WTC11 (cell line): ENCODE results near the gene DNAH14. TPM values are rescaled to one million over a fixed set of nuclear protein-coding genes. Genes with fewer than 3 reads are reported as not detected.

ENCODE experiments used
- ATAC-seq: fragments of 200-7000 bp; cut with Tn5 transposase; 2 replicates; pipeline ENCODE4 v1.10.0; 2021; ENCODE audit warnings: mild to moderate bottlenecking, moderate library complexity
- CTCF ChIA-PET: fragments of 300-600 bp; sonication (Branson Sonifier 250); formaldehyde crosslinking; loops from one replicate; lab custom pipeline; 2021; ENCODE audit warnings: antibody characterized with exemption; lab: Charles Lee
- POLR2A ChIA-PET: fragments of 350-600 bp; sonication (Branson Sonifier 250); formaldehyde crosslinking; loops from one replicate; lab custom pipeline; 2021; ENCODE audit warnings: antibody characterized with exemption; lab: Charles Lee
- DNase-seq: peaks from one replicate; pipeline ENCODE4 v3.0.0; 2021; ENCODE audit warnings: low spot score
- H3K27ac Mint-ChIP-seq: 2 replicates; pipeline ENCODE4 v1.8.0; 2021; ENCODE audit warnings: mixed read lengths
- H3K27me3 Mint-ChIP-seq: 2 replicates; pipeline ENCODE4 v1.8.0; 2021; ENCODE audit warnings: low read depth, mild to moderate bottlenecking, moderate library complexity, mixed read lengths
- H3K36me3 Mint-ChIP-seq: 2 replicates; pipeline ENCODE4 v1.8.0; 2021; ENCODE audit warnings: mixed read lengths
- H3K4me1 Mint-ChIP-seq: 2 replicates; pipeline ENCODE4 v1.8.0; 2022; ENCODE audit warnings: mixed read lengths
- H3K4me3 Mint-ChIP-seq: 2 replicates; pipeline ENCODE4 v1.8.0; 2021; ENCODE audit warnings: mild to moderate bottlenecking, moderate library complexity, mixed read lengths
- H3K9me3 Mint-ChIP-seq: 2 replicates; pipeline ENCODE4 v1.8.0; 2021; ENCODE audit warnings: mixed read lengths
- E2F4 ChIP-seq: sonication (generic); formaldehyde crosslinking; IDR thresholded peaks from 2 replicates; pipeline ENCODE4 v1.8.1; 2022; ENCODE audit warnings: low read depth, mild to moderate bottlenecking, moderate library complexity, missing genetic modification reagents, borderline replicate concordance
- E2F5 ChIP-seq: sonication (generic); formaldehyde crosslinking; IDR thresholded peaks from 2 replicates; pipeline ENCODE4 v1.8.1; 2022; ENCODE audit warnings: mild to moderate bottlenecking, moderate library complexity, missing genetic modification reagents
- FOXP4 ChIP-seq: sonication (generic); formaldehyde crosslinking; IDR thresholded peaks from 2 replicates; pipeline ENCODE4 v1.8.0; 2022; ENCODE audit warnings: mild to moderate bottlenecking, missing genetic modification reagents
- GRHL2 ChIP-seq: fragments of 250-450 bp; sonication (Bioruptor Pico); IDR thresholded peaks from 2 replicates; pipeline ENCODE4 v1.8.0; 2022; ENCODE audit warnings: mild to moderate bottlenecking, moderate library complexity; ENCODE audit not compliant: insufficient replicate concordance, severe bottlenecking
- GTF2I ChIP-seq: fragments of 250-450 bp; sonication (Bioruptor Pico); conservative IDR thresholded peaks from 2 replicates; pipeline ENCODE4 v1.4.0; 2021; ENCODE audit warnings: mild to moderate bottlenecking
- KAT7 ChIP-seq: sonication (generic); formaldehyde crosslinking; IDR thresholded peaks from 2 replicates; pipeline ENCODE4 v1.8.1; 2023; ENCODE audit warnings: missing genetic modification reagents, mild to moderate bottlenecking, borderline replicate concordance
- MXD4 ChIP-seq: fragments of 250-450 bp; sonication (Bioruptor Pico); IDR thresholded peaks from 2 replicates; pipeline ENCODE4 v1.8.0; 2021; ENCODE audit warnings: mild to moderate bottlenecking, moderate library complexity, borderline replicate concordance
- MYBL2 ChIP-seq: sonication (generic); formaldehyde crosslinking; IDR thresholded peaks from 2 replicates; pipeline ENCODE4 v1.8.1; 2023; ENCODE audit warnings: mild to moderate bottlenecking, moderate library complexity, missing genetic modification reagents
- NFE2L1 ChIP-seq: sonication (generic); formaldehyde crosslinking; IDR thresholded peaks from 2 replicates; pipeline ENCODE4 v1.8.1; 2023; ENCODE audit warnings: missing genetic modification reagents
- OVOL2 ChIP-seq: fragments of 250-450 bp; sonication (Bioruptor Pico); IDR thresholded peaks from 2 replicates; pipeline ENCODE4 v1.9.0; 2021; ENCODE audit warnings: mild to moderate bottlenecking, borderline replicate concordance
- SP1 ChIP-seq: sonication (generic); formaldehyde crosslinking; conservative IDR thresholded peaks from 2 replicates; pipeline ENCODE4 v1.8.1; 2022; ENCODE audit warnings: missing genetic modification reagents
- TEAD4 ChIP-seq: sonication (generic); formaldehyde crosslinking; IDR thresholded peaks from 2 replicates; pipeline ENCODE4 v1.8.0; 2022; ENCODE audit warnings: mild to moderate bottlenecking, missing genetic modification reagents
- ZNF281 ChIP-seq: sonication (generic); formaldehyde crosslinking; IDR thresholded peaks from 2 replicates; pipeline ENCODE4 v1.8.0; 2023; ENCODE audit warnings: mild to moderate bottlenecking, missing genetic modification reagents
- ZNF532 ChIP-seq: fragments of 250-450 bp; sonication (Bioruptor Pico); IDR thresholded peaks from 2 replicates; pipeline ENCODE4 v1.9.0; 2021; ENCODE audit warnings: mild to moderate bottlenecking, borderline replicate concordance
- ZNF671 ChIP-seq: fragments of 250-450 bp; sonication (Bioruptor Pico); IDR thresholded peaks from 2 replicates; pipeline ENCODE4 v1.8.0; 2021; ENCODE audit warnings: mild to moderate bottlenecking
- total RNA-seq: library from RNA; stranded (reverse); gene quantifications from 3 replicates; pipeline ENCODE4 v1.2.3, GENCODE V29; 2021

The DNAH14 gene
- total RNA-seq, 1 experiment from 2014 or later = 34.1 TPM

GRCh38 chr1:224932607-224933249, 3.3 kb downstream of the DNAH14 start:
- no peak for TF ChIP-seq MYBL2
- no peak for TF ChIP-seq GRHL2 (CRISPR knock-in tag)
- TF ChIP-seq E2F4 = no peak
- no peak for TF ChIP-seq KAT7 (CRISPR knock-in tag)
- no peak for TF ChIP-seq MXD4 (CRISPR knock-in tag)
- no peak for TF ChIP-seq NFE2L1 (CRISPR knock-in tag)
- no peak for TF ChIP-seq E2F5
- TF ChIP-seq ZNF532 = no peak
- TF ChIP-seq GTF2I = no peak
- TF ChIP-seq FOXP4 (CRISPR knock-in tag) = no peak
- TF ChIP-seq ZNF671 = no peak
- no peak for TF ChIP-seq ZNF281 (CRISPR knock-in tag)
- no peak for TF ChIP-seq SP1 (CRISPR knock-in tag)
- no peak for TF ChIP-seq OVOL2 (CRISPR knock-in tag)
- TF ChIP-seq, all 79 proteins: peak for 0
- Mint-ChIP-seq H3K27ac (no peak overlapping the region), H3K9me3 (peaks cover 66% of the 10 kb centered on the region), H3K4me3 (no peak overlapping the region), H3K36me3 (peaks cover 60% of the 10 kb centered on the region), H3K27me3 (peaks cover under 1% of the 10 kb centered on the region; the same call in 1 of the 2 replicates), H3K4me1 (no peaks in the 10 kb centered on the region)
- ATAC-seq = no peak
- no peak for DNase-seq
- ChIA-PET CTCF (no interaction called here), POLR2A (no interaction called here)

GRCh38 chr1:224933584-224933983, 4.1 kb downstream of the DNAH14 start:
- CTCF ChIA-PET = no interaction called here
- no peak for TF ChIP-seq GRHL2 (CRISPR knock-in tag)
- no peak for TF ChIP-seq TEAD4 (CRISPR knock-in tag)
- TF ChIP-seq, all 79 proteins: peak for 0
- ATAC-seq (no peak), DNase-seq (no peak)
- peaks cover 73% of the 10 kb centered on the region for H3K9me3 Mint-ChIP-seq
- H3K4me3 Mint-ChIP-seq = no peak overlapping the region
- POLR2A ChIA-PET = no interaction called here
- no peaks in the 10 kb centered on the region for H3K27me3 Mint-ChIP-seq
- H3K36me3 Mint-ChIP-seq = peaks cover 68% of the 10 kb centered on the region
- H3K27ac Mint-ChIP-seq = no peak overlapping the region
- no peaks in the 10 kb centered on the region for H3K4me1 Mint-ChIP-seq
